Prostate gland (tissue), 2 donors: Measurements from ENCODE around the gene PRAMEF12. TPM values are rescaled to one million over a fixed set of nuclear protein-coding genes. Genes with fewer than 3 reads are reported as not detected.

Experiments used
- DNase-seq: peaks from one replicate; pipeline ENCODE4 v3.0.0-alpha.2; 2019; ENCODE audit warnings: low spot score
- H3K27ac ChIP-seq, 2 donors: fragments of 200-600 bp; sonication (generic); 2 replicates each; pipeline ENCODE4 v1.5.1; 2017 to 2019
- H3K27me3 ChIP-seq: fragments of 200-600 bp; sonication (generic); replicated peaks from 2 replicates; pipeline ENCODE4 v1.5.1; 2019; ENCODE audit not compliant: insufficient read depth
- H3K36me3 ChIP-seq, 2 donors: fragments of 200-600 bp; sonication (generic); 1 replicate in 1 of 2; 2 replicates in 1 of 2; pipeline versions ENCODE4 v1.5.1 to v1.8.1; 2017 to 2019
- H3K4me1 ChIP-seq: fragments of 200-600 bp; sonication (generic); replicated peaks from 2 replicates; pipeline ENCODE4 v1.5.1; 2019
- H3K4me3 ChIP-seq, 2 donors: fragments of 200-600 bp; sonication (generic); 2 replicates each; pipeline ENCODE4 v1.5.1; 2017 to 2019
- H3K9me3 ChIP-seq: fragments of 200-600 bp; sonication (generic); 2 replicates; pipeline ENCODE4 v1.5.1; 2017
- POLR2A ChIP-seq: fragments of 450-650 bp; IDR thresholded peaks from one replicate; pipeline ENCODE4 v1.6.1; 2016; ENCODE audit warnings: antibody characterized with exemption, mild to moderate bottlenecking
- POLR2AphosphoS5 ChIP-seq: sonication (generic); formaldehyde crosslinking; IDR thresholded peaks from one replicate; pipeline ENCODE4 v1.6.1; 2017; ENCODE audit warnings: antibody characterized with exemption
- WGBS: methylation state at CpG from one replicate; pipeline ENCODE4 v1.1.5; 2018; 5-methylcytosine and 5-hydroxymethylcytosine counted together
- intact Hi-C: fragments of 100-400 bp; cut with DNase I; formaldehyde crosslinking; loops from one replicate; pipeline ENCODE4 v1.14.2; 2022
- total RNA-seq, 2 donors: library from RNA; depleted of rRNA; stranded (reverse); fragments of >200 nt; gene quantifications; one replicate each; pipeline ENCODE4 v1.1.0, GENCODE V29; 2016
- TF ChIP-seq, protein P1 (sequence below), 4 experiments: fragments of 200-600 bp in 2 of 4; fragments of 450-650 bp in 2 of 4; sonication (generic) in 2 of 4; IDR thresholded peaks; 1 replicate in 3 of 4; 2 replicates in 1 of 4; pipeline ENCODE4 v1.5.1; 2016 to 2019; ENCODE audit warnings: antibody characterized with exemption in 4 of 4, mild to moderate bottlenecking in 2 of 4, moderate library complexity in 2 of 4

Gene PRAMEF12
- total RNA-seq, 2 donors from 2014 or later, result not detected

DNA sequence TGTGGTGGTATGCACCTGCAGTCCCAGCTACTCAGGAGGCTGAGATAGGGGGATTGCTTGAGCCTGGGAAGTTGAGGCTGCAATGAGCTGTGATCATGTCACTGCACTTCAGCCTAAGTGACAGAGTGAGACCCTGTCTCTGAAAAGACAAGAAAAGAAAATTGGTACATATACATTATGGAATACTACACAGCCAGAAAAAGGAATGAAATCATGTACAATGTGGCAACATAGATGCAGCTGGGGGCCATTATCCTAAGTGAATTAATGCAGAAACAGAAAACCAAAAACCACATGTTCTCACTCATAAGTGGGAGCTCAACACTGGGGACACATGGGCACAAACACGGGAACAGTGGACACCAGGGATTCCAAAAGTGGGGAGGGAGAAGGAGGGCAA lies 34.6 kb upstream of the PRAMEF12 start:
- no peak for DNase-seq
- TF ChIP-seq, protein P1, sequence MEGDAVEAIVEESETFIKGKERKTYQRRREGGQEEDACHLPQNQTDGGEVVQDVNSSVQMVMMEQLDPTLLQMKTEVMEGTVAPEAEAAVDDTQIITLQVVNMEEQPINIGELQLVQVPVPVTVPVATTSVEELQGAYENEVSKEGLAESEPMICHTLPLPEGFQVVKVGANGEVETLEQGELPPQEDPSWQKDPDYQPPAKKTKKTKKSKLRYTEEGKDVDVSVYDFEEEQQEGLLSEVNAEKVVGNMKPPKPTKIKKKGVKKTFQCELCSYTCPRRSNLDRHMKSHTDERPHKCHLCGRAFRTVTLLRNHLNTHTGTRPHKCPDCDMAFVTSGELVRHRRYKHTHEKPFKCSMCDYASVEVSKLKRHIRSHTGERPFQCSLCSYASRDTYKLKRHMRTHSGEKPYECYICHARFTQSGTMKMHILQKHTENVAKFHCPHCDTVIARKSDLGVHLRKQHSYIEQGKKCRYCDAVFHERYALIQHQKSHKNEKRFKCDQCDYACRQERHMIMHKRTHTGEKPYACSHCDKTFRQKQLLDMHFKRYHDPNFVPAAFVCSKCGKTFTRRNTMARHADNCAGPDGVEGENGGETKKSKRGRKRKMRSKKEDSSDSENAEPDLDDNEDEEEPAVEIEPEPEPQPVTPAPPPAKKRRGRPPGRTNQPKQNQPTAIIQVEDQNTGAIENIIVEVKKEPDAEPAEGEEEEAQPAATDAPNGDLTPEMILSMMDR (IDR thresholded peaks at IDR 0.05), result no peak
- TF ChIP-seq POLR2A (no peak), POLR2AphosphoS5 (no peak)
- no peaks in the 10 kb centered on the region for H3K36me3 ChIP-seq
- no peaks in the 10 kb centered on the region for H3K9me3 ChIP-seq
- H3K4me3 ChIP-seq, result no peak overlapping the region
- H3K27ac ChIP-seq, result no peak overlapping the region
- H3K27me3 ChIP-seq, result no peaks in the 10 kb centered on the region
- WGBS, result 96% methylated on average over 1 of the region's 1 CpG
- intact Hi-C loops, result no loop called here
- H3K4me1 ChIP-seq, result no peaks in the 10 kb centered on the region

DNA sequence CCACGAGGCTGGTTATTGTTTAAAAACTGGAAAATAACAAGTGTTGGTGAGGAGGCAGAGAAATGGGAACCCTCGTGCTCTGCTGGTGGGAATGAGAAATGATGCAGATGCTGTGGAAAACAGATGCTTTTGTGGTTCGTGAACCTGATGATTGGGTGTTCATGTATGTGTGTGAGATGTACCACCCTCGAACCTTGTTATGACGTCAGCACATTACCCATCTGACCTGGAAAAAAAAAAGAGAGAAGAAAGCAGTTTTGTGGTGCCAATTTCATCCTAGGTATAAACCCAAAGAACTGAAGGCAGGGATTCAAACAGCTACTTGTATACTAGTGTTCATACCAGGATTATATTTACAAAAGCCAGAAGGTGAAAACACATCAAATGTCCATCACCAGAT lies 33.9 kb upstream of the PRAMEF12 start:
- TF ChIP-seq POLR2A, result no peak
- no peak for TF ChIP-seq POLR2AphosphoS5
- TF ChIP-seq, protein P1 (IDR thresholded peaks at IDR 0.05), result no peak
- WGBS, result 84% methylated on average over 5 of the region's 5 CpGs

DNA sequence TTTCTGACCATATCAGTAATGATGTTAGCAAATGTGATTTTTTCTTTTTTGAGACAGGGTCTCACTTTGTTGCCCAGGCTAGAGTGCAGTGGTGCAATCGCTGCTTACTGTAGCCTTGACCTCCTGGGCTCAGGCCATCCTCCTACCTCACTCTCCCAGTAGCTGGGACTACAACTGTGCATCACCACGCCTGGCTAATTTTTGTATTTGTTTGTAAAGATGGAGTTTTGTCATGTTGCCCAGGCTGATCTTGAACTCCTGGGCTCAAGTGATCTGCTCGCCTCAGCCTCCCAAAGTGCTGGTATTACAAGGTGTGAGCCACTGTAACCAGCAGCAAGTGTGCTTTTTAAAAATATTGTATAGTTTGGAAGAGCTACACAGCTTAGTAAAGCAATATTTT lies 31.6 kb upstream of the PRAMEF12 start:
- no peaks in the 10 kb centered on the region for H3K27me3 ChIP-seq
- no peak for DNase-seq
- H3K4me3 ChIP-seq, result no peak overlapping the region
- 90% methylated on average over 3 of the region's 3 CpGs for WGBS
- no peak for TF ChIP-seq POLR2A
- TF ChIP-seq, protein P1 (IDR thresholded peaks at IDR 0.05), result no peak
- TF ChIP-seq POLR2AphosphoS5, result no peak
- H3K36me3 ChIP-seq, result no peaks in the 10 kb centered on the region
- no peak overlapping the region for H3K27ac ChIP-seq
- intact Hi-C loops, result no loop called here
- no peaks in the 10 kb centered on the region for H3K4me1 ChIP-seq
- H3K9me3 ChIP-seq, result no peaks in the 10 kb centered on the region

More for the DNA sequence above, 33.9 kb upstream of the PRAMEF12 start:
- intact Hi-C loops, result no loop called here
- Histone ChIP-seq H3K27ac (no peak overlapping the region), H3K36me3 (no peaks in the 10 kb centered on the region), H3K4me3 (no peak overlapping the region), H3K9me3 (no peaks in the 10 kb centered on the region), H3K27me3 (no peaks in the 10 kb centered on the region), H3K4me1 (no peaks in the 10 kb centered on the region)
- DNase-seq, result no peak

DNA sequence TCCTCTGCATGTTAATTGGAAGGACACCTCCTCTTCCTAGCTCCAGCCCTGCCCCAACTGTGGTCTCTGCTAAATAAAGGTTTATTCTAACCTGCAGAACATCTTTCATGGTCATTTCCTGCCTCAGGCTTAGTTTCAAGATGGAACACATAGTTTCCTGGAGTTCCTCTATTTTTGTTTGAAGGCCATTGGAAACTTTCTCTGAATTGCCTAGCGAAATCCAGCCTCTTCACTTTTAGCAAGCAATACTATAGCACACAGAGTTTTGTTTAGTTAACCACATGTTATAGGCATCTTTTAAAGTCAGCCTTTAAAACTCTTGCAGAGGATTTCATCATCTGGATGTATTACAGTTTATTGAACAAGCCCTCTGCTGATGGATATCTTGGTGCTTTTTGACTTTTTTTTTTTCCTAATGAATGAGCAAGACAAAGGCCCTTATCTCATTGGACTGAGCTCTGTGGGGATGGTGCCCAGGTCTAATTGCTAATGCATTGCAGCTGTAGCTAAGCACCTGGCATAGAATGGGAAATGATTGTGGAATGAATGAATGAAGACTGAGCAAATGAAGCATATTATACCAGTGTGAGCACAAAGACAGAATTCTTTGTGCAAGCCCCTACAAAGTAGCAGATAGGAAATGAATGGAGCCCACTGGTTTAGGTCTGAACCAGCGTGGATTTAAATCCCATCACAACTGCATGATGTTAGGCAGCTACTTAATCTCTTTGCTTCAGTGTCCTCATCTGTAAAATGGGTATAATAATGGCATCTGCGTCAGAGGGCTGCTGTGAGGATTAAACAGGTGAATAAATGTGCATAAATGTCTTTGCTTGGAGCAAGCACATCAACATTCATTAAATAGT lies 28.2 kb upstream of the PRAMEF12 start:
- WGBS, result 64% methylated on average over 3 of the region's 3 CpGs
- Histone ChIP-seq H3K27ac (no peak overlapping the region), H3K36me3 (no peaks in the 10 kb centered on the region), H3K4me3 (no peak overlapping the region), H3K27me3 (no peaks in the 10 kb centered on the region), H3K9me3 (no peaks in the 10 kb centered on the region), H3K4me1 (no peaks in the 10 kb centered on the region)
- TF ChIP-seq POLR2A (no peak), POLR2AphosphoS5 (no peak)
- TF ChIP-seq, protein P1 (IDR thresholded peaks at IDR 0.05), result no peak
- DNase-seq, result no peak
- intact Hi-C loops, result no loop called here

DNA sequence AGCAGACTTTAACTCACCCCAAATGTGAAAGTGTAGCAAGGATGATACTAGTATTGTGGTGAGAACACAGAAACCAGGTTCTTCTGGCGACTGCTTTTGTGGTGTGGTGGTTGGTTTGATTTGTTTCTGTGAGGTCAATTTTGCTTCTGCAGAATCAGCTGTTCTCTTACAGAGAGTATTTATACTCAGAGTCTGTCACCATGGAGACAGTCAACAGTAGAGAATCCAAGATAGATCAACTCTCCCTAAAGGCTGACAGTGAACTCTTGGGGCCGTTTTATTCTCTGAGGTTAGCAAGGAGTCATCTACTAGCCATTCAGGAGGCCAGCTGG lies 27.6 kb upstream of the PRAMEF12 start, which contains the start of gene CFAP107:
Gene CFAP107 (plus strand): TSS at position 209 of the 332 bp plus-strand sequence. CDS start 231 bp downstream, outside the sequence.
- H3K4me1 ChIP-seq, result no peaks in the 10 kb centered on the region
- 15% methylated on average over 2 of the region's 2 CpGs for WGBS
- intact Hi-C loops, result no loop called here
- H3K27me3 ChIP-seq, result no peaks in the 10 kb centered on the region
- TF ChIP-seq POLR2AphosphoS5, result no peak
- TF ChIP-seq, protein P1 (IDR thresholded peaks at IDR 0.05), result no peak
- TF ChIP-seq POLR2A, result no peak
- H3K4me3 ChIP-seq, result no peak within 1 kb of the TSS
- no peaks in the 10 kb centered on the region for H3K36me3 ChIP-seq
- no peak within 1 kb of the TSS for H3K27ac ChIP-seq
- no peaks in the 10 kb centered on the region for H3K9me3 ChIP-seq
- no peak for DNase-seq
